ENCODE results near the gene PRDM7. TPM values are rescaled to one million over a fixed set of nuclear protein-coding genes. Genes with fewer than 3 reads are reported as not detected.

The PRDM7 gene
- total and polyA plus RNA-seq, 4 donors, result not detected

DNA sequence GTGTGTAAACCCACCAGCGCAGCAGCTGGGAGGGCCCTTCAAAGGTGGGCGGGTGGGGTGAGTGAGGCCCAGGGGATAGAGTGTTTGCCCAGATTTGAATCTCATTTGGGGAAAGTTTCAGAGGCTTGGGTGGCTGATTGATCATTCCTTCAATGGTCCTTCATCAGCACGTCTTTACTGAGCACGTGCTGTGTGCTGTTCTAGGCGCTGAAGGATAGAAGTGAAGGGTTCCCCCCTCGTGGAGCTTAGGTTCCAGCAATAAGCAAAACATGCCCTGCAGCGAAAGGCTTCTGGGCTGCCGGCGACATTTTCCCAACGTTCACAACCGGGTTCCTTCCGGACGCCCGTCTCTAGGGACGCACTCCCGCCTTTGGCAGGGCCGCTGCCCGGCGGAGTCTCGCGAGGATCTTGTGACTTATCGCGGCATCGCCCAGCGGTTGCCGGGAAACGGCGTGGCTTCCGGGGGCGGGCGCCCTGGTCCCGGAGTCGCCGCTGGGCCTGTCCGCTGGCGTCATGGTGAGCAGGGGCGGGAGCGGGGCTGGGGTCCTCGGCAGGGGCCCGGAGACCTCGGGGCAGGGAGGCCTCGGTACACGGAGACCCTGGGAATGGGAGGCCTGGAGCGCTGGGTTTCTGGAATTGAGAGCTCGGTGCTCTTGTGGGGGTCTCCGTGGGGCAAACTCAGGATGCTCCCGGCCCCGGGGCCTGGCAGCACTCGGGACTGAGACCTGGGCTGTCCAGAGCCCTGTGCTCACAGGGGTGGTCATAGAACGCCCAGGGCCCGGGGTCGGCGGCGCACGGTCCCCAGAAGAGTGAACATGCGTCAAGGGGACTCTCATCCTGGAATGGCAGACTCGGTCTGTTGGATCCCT lies 54.7 kb downstream of the PRDM7 start:
- H3K27ac ChIP-seq (ENCODE audit: low read depth in 1 of 2, low read length in 1 of 2), result peak overlapping the region; percentile 64 to 68
- peak overlapping the region; percentile 68 for H3K4me3 ChIP-seq
- H3K9ac ChIP-seq (ENCODE audit: insufficient read depth in 1 of 2, low read length in 2 of 2), result peak overlapping the region; percentile 65 to 91
- TF ChIP-seq, protein P1, sequence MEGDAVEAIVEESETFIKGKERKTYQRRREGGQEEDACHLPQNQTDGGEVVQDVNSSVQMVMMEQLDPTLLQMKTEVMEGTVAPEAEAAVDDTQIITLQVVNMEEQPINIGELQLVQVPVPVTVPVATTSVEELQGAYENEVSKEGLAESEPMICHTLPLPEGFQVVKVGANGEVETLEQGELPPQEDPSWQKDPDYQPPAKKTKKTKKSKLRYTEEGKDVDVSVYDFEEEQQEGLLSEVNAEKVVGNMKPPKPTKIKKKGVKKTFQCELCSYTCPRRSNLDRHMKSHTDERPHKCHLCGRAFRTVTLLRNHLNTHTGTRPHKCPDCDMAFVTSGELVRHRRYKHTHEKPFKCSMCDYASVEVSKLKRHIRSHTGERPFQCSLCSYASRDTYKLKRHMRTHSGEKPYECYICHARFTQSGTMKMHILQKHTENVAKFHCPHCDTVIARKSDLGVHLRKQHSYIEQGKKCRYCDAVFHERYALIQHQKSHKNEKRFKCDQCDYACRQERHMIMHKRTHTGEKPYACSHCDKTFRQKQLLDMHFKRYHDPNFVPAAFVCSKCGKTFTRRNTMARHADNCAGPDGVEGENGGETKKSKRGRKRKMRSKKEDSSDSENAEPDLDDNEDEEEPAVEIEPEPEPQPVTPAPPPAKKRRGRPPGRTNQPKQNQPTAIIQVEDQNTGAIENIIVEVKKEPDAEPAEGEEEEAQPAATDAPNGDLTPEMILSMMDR (IDR thresholded peaks at IDR 0.05; ENCODE audit: control extremely low read depth, extremely low read depth), result no peak
- H3K27me3 ChIP-seq (ENCODE audit: control insufficient read depth in 3 of 3, insufficient read depth in 3 of 3, low read length in 2 of 3), result peaks cover 0 to 5% (median 0%) of the 10 kb centered on the region in 3 donors
- H3K36me3 ChIP-seq (ENCODE audit: control insufficient read depth in 4 of 4, insufficient read depth in 4 of 4, low read length in 4 of 4), result peaks cover 0 to under 1% (median 0%) of the 10 kb centered on the region in 4 donors
- peak; percentile 95 to 96 (median 95) for DNase-seq
- peaks cover 0 to 11% (median 4%) of the 10 kb centered on the region in 5 donors for H3K4me1 ChIP-seq (ENCODE audit: control insufficient read depth in 5 of 5, insufficient read depth in 5 of 5, low read length in 5 of 5)
- ATAC-seq (ENCODE audit: insufficient read depth, low FRiP score), result peak; percentile 94
- WGBS, 2 donors, result 6 to 9% methylated on average over 57 of the region's 57 CpGs
- no peaks in the 10 kb centered on the region for H3K9me3 ChIP-seq (ENCODE audit: control insufficient read depth in 4 of 4, insufficient read depth in 3 of 4, low read length in 3 of 4)

DNA sequence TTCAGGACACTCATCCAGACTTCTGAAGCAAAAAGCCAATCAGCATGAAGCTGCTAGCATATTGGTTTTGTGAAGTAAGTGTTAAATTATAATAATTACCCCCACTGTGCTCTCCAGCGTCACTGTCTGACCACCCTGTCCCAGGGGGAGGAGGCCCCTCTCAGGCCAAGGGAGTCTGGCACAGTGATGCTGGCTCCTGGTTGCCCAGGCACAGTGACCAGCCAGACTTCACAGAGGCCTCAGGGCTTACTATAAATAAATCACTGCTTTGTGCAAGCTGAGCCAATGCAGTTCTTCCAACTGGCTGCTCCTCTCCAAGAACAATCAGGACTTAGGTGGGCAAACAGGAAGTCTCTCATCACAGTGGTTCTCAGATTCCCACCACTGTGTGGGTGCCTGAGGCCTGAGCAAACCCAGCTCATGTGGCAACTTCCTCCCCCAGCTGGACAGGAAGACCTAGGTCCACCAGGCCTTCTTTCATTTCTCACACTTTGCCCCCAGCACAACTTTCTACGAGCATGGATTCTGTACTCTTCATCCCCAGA lies 56.2 kb downstream of the PRDM7 start:
- H3K9ac ChIP-seq (ENCODE audit: insufficient read depth in 1 of 2, low read length in 2 of 2), result no peak overlapping the region
- TF ChIP-seq, protein P1 (IDR thresholded peaks at IDR 0.05; ENCODE audit: control extremely low read depth, extremely low read depth), result no peak
- peaks cover 0 to 5% (median 0%) of the 10 kb centered on the region in 3 donors for H3K27me3 ChIP-seq (ENCODE audit: control insufficient read depth in 3 of 3, insufficient read depth in 3 of 3, low read length in 2 of 3)
- no peak for DNase-seq
- H3K27ac ChIP-seq (ENCODE audit: low read depth in 1 of 2, low read length in 1 of 2), result no peak overlapping the region
- peaks cover 0 to 11% (median 4%) of the 10 kb centered on the region in 5 donors for H3K4me1 ChIP-seq (ENCODE audit: control insufficient read depth in 5 of 5, insufficient read depth in 5 of 5, low read length in 5 of 5)
- no peaks in the 10 kb centered on the region for H3K9me3 ChIP-seq (ENCODE audit: control insufficient read depth in 4 of 4, insufficient read depth in 3 of 4, low read length in 3 of 4)
- H3K4me3 ChIP-seq, result no peak overlapping the region
- no peak for ATAC-seq (ENCODE audit: insufficient read depth, low FRiP score)
- 60 to 76% methylated on average over 2 of the region's 2 CpGs for WGBS, 2 donors
- H3K36me3 ChIP-seq (ENCODE audit: control insufficient read depth in 4 of 4, insufficient read depth in 4 of 4, low read length in 4 of 4), result no peaks in the 10 kb centered on the region

DNA sequence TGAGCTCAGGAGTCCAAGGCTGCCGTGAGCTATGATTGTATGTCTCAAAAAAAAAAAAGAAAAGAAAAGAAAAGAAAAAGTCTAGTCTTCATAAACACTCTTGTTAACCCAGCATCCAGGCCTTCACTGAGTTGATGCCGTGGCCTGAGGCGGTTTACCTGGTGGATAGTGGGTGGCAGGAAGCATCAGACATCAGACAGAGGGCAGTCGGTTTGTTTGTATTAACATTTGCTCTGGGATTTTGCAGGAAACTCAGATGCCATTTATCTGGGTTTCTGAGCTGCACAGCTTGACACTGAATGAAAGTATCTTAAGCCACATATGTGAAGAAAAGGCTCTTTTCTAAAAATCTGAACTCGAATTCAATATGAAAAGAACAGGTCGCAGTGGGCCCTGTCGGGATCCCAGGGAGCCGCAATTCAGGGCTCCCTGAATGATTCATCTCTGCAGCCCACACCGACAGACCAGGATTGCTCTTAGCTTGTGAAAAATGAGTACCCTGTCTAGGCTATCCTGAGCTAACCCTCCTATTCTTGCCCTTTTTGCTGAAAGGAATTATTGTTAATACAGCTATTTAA lies 56.8 kb downstream of the PRDM7 start:
- peak overlapping the region in 1 of 2 donors; percentile 32 for H3K9ac ChIP-seq (ENCODE audit: insufficient read depth in 1 of 2, low read length in 2 of 2)
- no peaks in the 10 kb centered on the region for H3K9me3 ChIP-seq (ENCODE audit: control insufficient read depth in 4 of 4, insufficient read depth in 3 of 4, low read length in 3 of 4)
- H3K36me3 ChIP-seq (ENCODE audit: control insufficient read depth in 4 of 4, insufficient read depth in 4 of 4, low read length in 4 of 4), result no peaks in the 10 kb centered on the region
- no peak for DNase-seq
- peaks cover 0 to 5% (median 0%) of the 10 kb centered on the region in 3 donors for H3K27me3 ChIP-seq (ENCODE audit: control insufficient read depth in 3 of 3, insufficient read depth in 3 of 3, low read length in 2 of 3)
- H3K27ac ChIP-seq (ENCODE audit: low read depth in 1 of 2, low read length in 1 of 2), result no peak overlapping the region
- H3K4me1 ChIP-seq (ENCODE audit: control insufficient read depth in 5 of 5, insufficient read depth in 5 of 5, low read length in 5 of 5), result peaks cover 0 to 11% (median 4%) of the 10 kb centered on the region in 5 donors
- TF ChIP-seq, protein P1 (IDR thresholded peaks at IDR 0.05; ENCODE audit: control extremely low read depth, extremely low read depth), result no peak
- H3K4me3 ChIP-seq, result no peak overlapping the region
- 79 to 84% methylated on average over 9 of the region's 9 CpGs for WGBS, 2 donors
- ATAC-seq (ENCODE audit: insufficient read depth, low FRiP score), result no peak
